Vagina (tissue), 2 donors: Measurements from ENCODE around the gene UBAP1L.
"Not testable (repeated sequence)": the region's sequence is repeated elsewhere in the genome, so short reads cannot be mapped to it uniquely, and the experiment has no call there.

Experiments
- CTCF ChIP-seq, 3 experiments: fragments of 450-650 bp in 2 of 3; fragments of 200-600 bp in 1 of 3; sonication (generic) in 1 of 3; IDR thresholded peaks; one replicate each; pipeline ENCODE4 v1.5.1; 2017 to 2019; ENCODE audit warnings: antibody characterized with exemption in 3 of 3, mild to moderate bottlenecking in 2 of 3, moderate library complexity in 2 of 3
- POLR2A ChIP-seq, 2 donors: fragments of 450-650 bp; IDR thresholded peaks; one replicate each; pipeline ENCODE4 v1.6.1; 2017; ENCODE audit warnings: antibody characterized with exemption in 2 of 2, mild to moderate bottlenecking in 2 of 2, moderate library complexity in 2 of 2
- POLR2AphosphoS5 ChIP-seq, 2 donors: sonication (generic); formaldehyde crosslinking; IDR thresholded peaks; one replicate each; pipeline ENCODE4 v1.9.0; 2017; ENCODE audit warnings: antibody characterized with exemption in 2 of 2, mild to moderate bottlenecking in 2 of 2, low read depth in 1 of 2; ENCODE audit not compliant: insufficient read depth in 1 of 2

- TF ChIP-seq CTCF (IDR thresholded peaks at IDR 0.05); POLR2A (IDR thresholded peaks at IDR 0.05); POLR2AphosphoS5 (IDR thresholded peaks at IDR 0.05; ENCODE audit: insufficient read depth in 1 of 2, low read depth in 1 of 2): not testable (repeated sequence)
Measured at GRCh38 chr15:65099801-65100200, 15.2 kb downstream of the UBAP1L start.
